Endodermal cell (in vitro differentiated cells): ENCODE measurements around the gene MRPL40. TPM values are rescaled to one million over a fixed set of nuclear protein-coding genes. Genes with fewer than 3 reads are reported as not detected.
A peak's percentile ranks its signal among the peaks of the same experiment; 100 is the strongest.

ENCODE experiments used
- DNase-seq: peaks from one replicate; pipeline ENCODE4 v3.0.0-alpha.2; 2017
- H3K27ac ChIP-seq: 2 replicates; pipeline ENCODE4 v1.5.1; 2013; ENCODE audit warnings: mild to moderate bottlenecking, low read depth, low read length, moderate library complexity
- H3K27me3 ChIP-seq: 2 replicates; pipeline ENCODE4 v1.6.1; 2013; ENCODE audit warnings: mild to moderate bottlenecking, low read length, moderate library complexity; ENCODE audit not compliant: insufficient read depth, control insufficient read depth, poor library complexity, severe bottlenecking
- H3K36me3 ChIP-seq: 2 replicates; pipeline ENCODE4 v1.7.0; 2013; ENCODE audit warnings: mild to moderate bottlenecking, low read length, moderate library complexity; ENCODE audit not compliant: control insufficient read depth, insufficient read depth
- H3K4me1 ChIP-seq: one replicate; pipeline ENCODE4 v1.7.0; 2013; ENCODE audit warnings: low read length; ENCODE audit not compliant: control insufficient read depth, insufficient read depth
- H3K4me3 ChIP-seq: 2 replicates; pipeline ENCODE4 v1.5.1; 2013; ENCODE audit warnings: mild to moderate bottlenecking, low read length, moderate library complexity
- H3K9ac ChIP-seq: 2 replicates; pipeline ENCODE4 v1.6.1; 2013; ENCODE audit warnings: mild to moderate bottlenecking, low read length, moderate library complexity; ENCODE audit not compliant: poor library complexity, severe bottlenecking; ENCODE audit errors: extremely low read depth
- H3K9me3 ChIP-seq: 2 replicates; pipeline ENCODE4 v1.6.1; 2013; ENCODE audit warnings: mild to moderate bottlenecking, low read length, moderate library complexity; ENCODE audit not compliant: control insufficient read depth
- H3K27ac Mint-ChIP-seq: 2 replicates; pipeline ENCODE4 v1.8.0; 2020; ENCODE audit warnings: mixed read lengths
- H3K27me3 Mint-ChIP-seq: 2 replicates; pipeline ENCODE4 v1.8.0; 2021; ENCODE audit warnings: mild to moderate bottlenecking, mixed read lengths; ENCODE audit not compliant: insufficient read depth
- H3K36me3 Mint-ChIP-seq: 2 replicates; pipeline ENCODE4 v1.8.0; 2020; ENCODE audit warnings: low read depth, mixed read lengths
- H3K4me1 Mint-ChIP-seq: 2 replicates; pipeline ENCODE4 v1.8.0; 2020; ENCODE audit warnings: mixed read lengths
- H3K4me3 Mint-ChIP-seq: 2 replicates; pipeline ENCODE4 v1.8.0; 2020; ENCODE audit warnings: mild to moderate bottlenecking, moderate library complexity, mixed read lengths
- H3K9me3 Mint-ChIP-seq: 2 replicates; pipeline ENCODE4 v1.8.0; 2020; ENCODE audit warnings: mild to moderate bottlenecking, mixed read lengths
- WGBS, 2 experiments: methylation state at CpG; one replicate each; pipeline versions ENCODE4 v1.1.5 to v1.1.7; 2013; ENCODE audit warnings: missing lambda C conversion rate in 2 of 2, mixed read lengths in 1 of 2; ENCODE audit not compliant: insufficient coverage in 1 of 2, insufficient read length in 1 of 2; 5-methylcytosine and 5-hydroxymethylcytosine counted together
- long read RNA-seq, 4 experiments: library from polyadenylated mRNA in 2 of 4; library from RNA in 1 of 4; library from capped mRNA in 1 of 4; stranded (forward) in 3 of 4; unstranded in 1 of 4; transcript quantifications; one replicate each; pipeline ENCODE4 v2.0.0, GENCODE V29; 2020 to 2021; ENCODE audit warnings: inconsistent platforms in 1 of 4
- polyA plus RNA-seq, 2 experiments: library from polyadenylated mRNA; stranded (reverse); fragments of 50-300 nt; gene quantifications; one replicate each; pipeline ENCODE4 v1.2.3, GENCODE V29; 2013
- total RNA-seq, 2 donors: library from RNA; stranded (reverse); fragmentation: NEBNext Ultra II Directional in 1 of 2; extraction: Animal tissue kit (Norgen Biotek cat#: 25700) in 1 of 2; gene quantifications; 2 replicates in 1 of 2; 3 replicates in 1 of 2; pipeline ENCODE4 v1.2.1, GENCODE V29; 2021
- TF ChIP-seq, protein P1 (sequence below): fragments of 200-600 bp; sonication (generic); conservative IDR thresholded peaks from 2 replicates; pipeline ENCODE4 v1.5.0; 2021; ENCODE audit warnings: antibody characterized with exemption, mild to moderate bottlenecking

The MRPL40 gene
- 10 to 100 TPM; 20.3 to 26.5 TPM for total RNA-seq
- polyA plus RNA-seq (2013, experiment 1 of 2) = 26.6 TPM
- polyA plus RNA-seq (2013, experiment 2 of 2) = 24.3 TPM
- long read RNA-seq, experiment 1, transcript MRPL40-201 (4 exons, 1,387 nt) = major isoform, 13 of 18 reads
- long read RNA-seq, experiment 1, partial matches to known transcripts = 2 of 18 reads
- long read RNA-seq, experiment 1, other reads (novel, unspliced or antisense) = 0 of 18 reads
- long read RNA-seq, experiment 2, transcript MRPL40-201 (4 exons, 1,387 nt) = major isoform, 30 of 35 reads
- long read RNA-seq, experiment 2, partial matches to known transcripts = 1 of 35 reads
- long read RNA-seq, experiment 2, other reads (novel, unspliced or antisense) = 0 of 35 reads
- long read RNA-seq, experiment 3, transcript MRPL40-201 (4 exons, 1,387 nt) = major isoform, 18 of 22 reads
- long read RNA-seq, experiment 3, partial matches to known transcripts = 1 of 22 reads
- long read RNA-seq, experiment 3, other reads (novel, unspliced or antisense) = 0 of 22 reads
- long read RNA-seq, experiment 4, transcript MRPL40-201 (4 exons, 1,387 nt) = major isoform, 49 of 54 reads
- long read RNA-seq, experiment 4, partial matches to known transcripts = 0 of 54 reads
- long read RNA-seq, experiment 4, other reads (novel, unspliced or antisense) = 1 of 54 reads

DNA sequence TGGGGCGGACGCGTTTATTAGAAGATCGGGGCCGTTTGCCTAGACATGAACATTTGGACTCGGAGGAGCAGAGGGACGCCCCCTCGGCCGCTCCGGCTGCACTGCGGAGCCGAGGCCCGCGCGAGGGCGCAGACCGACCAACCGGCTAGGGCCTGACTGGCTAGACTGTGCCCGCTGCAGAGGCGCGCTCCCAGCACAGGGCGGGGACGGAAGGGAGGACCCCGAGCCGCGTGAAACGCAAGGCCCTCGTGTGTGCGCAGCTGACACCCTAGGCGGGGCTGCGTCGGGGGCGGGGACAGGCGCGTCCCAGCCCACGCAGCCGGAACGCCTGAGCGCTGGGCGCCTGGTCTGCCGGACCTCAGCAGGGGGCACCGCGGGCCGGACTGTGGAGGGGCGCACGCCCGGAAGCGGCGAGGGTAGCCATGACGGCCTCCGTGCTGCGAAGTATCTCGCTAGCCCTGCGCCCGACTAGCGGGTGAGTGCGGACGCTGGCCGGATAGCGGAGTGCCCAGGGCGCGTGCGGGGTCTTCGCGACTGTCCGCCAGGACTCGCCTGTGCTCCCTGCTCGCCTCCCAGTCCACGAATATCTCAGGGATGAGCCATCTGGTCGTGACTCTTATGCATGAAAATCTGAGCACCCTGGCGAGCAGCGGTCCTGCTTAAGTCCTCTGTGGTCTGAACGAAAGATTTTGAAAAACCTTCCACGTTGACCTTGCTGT, at the start of gene MRPL40:
MRPL40 (plus strand) TSS at position 413 of the 719 bp plus-strand sequence; CDS start at position 423, 10 bp downstream.
- H3K4me3 ChIP-seq = peak within 1 kb of the TSS; percentile 93
- Mint-ChIP-seq H3K4me1 (peaks cover 20% of the 10 kb centered on the region), H3K27me3 (no peaks in the 10 kb centered on the region), H3K36me3 (peaks cover 24% of the 10 kb centered on the region), H3K27ac (peak within 1 kb of the TSS; percentile 92), H3K4me3 (peak within 1 kb of the TSS; percentile 79), H3K9me3 (no peaks in the 10 kb centered on the region)
- TF ChIP-seq, protein P1, sequence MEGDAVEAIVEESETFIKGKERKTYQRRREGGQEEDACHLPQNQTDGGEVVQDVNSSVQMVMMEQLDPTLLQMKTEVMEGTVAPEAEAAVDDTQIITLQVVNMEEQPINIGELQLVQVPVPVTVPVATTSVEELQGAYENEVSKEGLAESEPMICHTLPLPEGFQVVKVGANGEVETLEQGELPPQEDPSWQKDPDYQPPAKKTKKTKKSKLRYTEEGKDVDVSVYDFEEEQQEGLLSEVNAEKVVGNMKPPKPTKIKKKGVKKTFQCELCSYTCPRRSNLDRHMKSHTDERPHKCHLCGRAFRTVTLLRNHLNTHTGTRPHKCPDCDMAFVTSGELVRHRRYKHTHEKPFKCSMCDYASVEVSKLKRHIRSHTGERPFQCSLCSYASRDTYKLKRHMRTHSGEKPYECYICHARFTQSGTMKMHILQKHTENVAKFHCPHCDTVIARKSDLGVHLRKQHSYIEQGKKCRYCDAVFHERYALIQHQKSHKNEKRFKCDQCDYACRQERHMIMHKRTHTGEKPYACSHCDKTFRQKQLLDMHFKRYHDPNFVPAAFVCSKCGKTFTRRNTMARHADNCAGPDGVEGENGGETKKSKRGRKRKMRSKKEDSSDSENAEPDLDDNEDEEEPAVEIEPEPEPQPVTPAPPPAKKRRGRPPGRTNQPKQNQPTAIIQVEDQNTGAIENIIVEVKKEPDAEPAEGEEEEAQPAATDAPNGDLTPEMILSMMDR = no peak
- peak within 1 kb of the TSS; percentile 94 for H3K27ac ChIP-seq
- no peaks in the 10 kb centered on the region for H3K4me1 ChIP-seq
- no peaks in the 10 kb centered on the region for H3K27me3 ChIP-seq
- no peaks in the 10 kb centered on the region for H3K9me3 ChIP-seq
- WGBS, 2 experiments = 0 to 2% methylated on average over 53 to 74 of the region's 74 CpGs
- peak within 1 kb of the TSS; percentile 85 for H3K9ac ChIP-seq
- H3K36me3 ChIP-seq = peaks cover 16% of the 10 kb centered on the region
- peak; percentile 93 for DNase-seq

DNA sequence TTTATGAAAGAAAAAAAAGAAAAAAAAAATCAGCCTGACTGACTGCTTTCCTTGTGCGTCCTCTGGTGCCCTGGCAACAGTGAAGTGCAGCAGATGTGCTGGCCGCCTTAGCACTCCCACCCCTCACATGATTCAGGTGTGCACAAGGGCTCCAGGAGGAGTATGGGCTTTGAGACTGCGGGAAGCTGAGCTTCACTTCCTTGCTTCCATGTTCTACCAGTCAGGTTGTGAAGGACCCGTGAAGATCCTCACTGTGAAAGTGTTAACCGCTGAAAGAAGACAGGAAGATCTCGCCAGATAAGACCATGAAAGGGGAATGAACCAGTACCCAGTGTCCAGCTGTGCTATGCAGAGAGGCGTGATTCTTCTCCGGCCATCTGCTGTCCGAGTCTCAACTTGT, 49.1 kb upstream of the MRPL40 start:
- Histone ChIP-seq H3K36me3 (peaks cover 72% of the 10 kb centered on the region), H3K27ac (no peak overlapping the region), H3K4me3 (no peak overlapping the region), H3K9me3 (no peaks in the 10 kb centered on the region), H3K9ac (no peak overlapping the region), H3K27me3 (no peaks in the 10 kb centered on the region), H3K4me1 (peaks cover 4% of the 10 kb centered on the region)
- Mint-ChIP-seq H3K4me3 (no peak overlapping the region), H3K27ac (no peak overlapping the region), H3K4me1 (peaks cover 18% of the 10 kb centered on the region), H3K9me3 (no peaks in the 10 kb centered on the region), H3K36me3 (peaks cover 64% of the 10 kb centered on the region), H3K27me3 (no peaks in the 10 kb centered on the region)
- peak; percentile 89 for DNase-seq
- TF ChIP-seq, protein P1 = no peak
- 70 to 72% methylated on average over 8 to 9 of the region's 9 CpGs for WGBS, 2 experiments

DNA sequence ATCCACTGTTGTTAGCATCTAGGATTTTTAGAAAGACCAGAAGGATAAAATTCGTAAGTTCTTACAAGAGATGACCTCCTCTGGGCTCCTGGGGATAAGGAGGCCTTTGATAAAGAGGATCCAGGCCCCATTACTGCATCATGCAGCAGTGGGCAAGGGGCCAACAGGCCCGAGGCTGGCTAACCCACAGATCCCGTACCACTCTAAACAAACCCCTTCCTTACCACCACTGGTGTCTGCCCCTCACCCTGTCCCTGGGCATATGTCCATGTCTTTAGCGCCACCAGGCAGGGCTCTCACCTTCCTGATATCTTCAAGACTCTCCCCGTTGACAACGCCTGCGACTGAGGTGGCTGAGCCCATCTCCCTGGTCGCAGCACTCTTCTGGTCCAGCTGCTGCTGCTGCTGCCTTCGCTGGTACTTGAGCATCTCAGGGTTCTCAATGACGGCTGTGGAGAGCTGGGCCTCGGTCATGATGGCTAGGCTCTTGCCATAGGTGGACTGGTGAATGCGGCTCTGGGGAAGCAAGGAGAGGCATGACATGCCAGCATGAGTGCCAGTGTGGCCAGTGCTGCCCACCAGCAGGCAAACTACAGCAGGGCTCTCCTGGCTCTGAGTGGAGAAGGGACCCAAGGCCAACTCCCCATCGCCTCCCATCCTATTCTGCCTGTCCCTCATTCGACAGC, 47.0 kb upstream of the MRPL40 start:
- H3K27me3 ChIP-seq = no peaks in the 10 kb centered on the region
- H3K9ac ChIP-seq = no peak overlapping the region
- DNase-seq = no peak
- H3K4me3 Mint-ChIP-seq = no peak overlapping the region
- H3K27ac Mint-ChIP-seq = no peak overlapping the region
- peaks cover 90% of the 10 kb centered on the region for H3K36me3 ChIP-seq
- no peaks in the 10 kb centered on the region for H3K9me3 ChIP-seq
- H3K4me1 ChIP-seq = peaks cover 4% of the 10 kb centered on the region
- H3K27ac ChIP-seq = no peak overlapping the region
- H3K27me3 Mint-ChIP-seq = no peaks in the 10 kb centered on the region
- 92 to 99% methylated on average over 10 to 14 of the region's 14 CpGs for WGBS, 2 experiments
- H3K4me1 Mint-ChIP-seq = peaks cover 18% of the 10 kb centered on the region
- no peaks in the 10 kb centered on the region for H3K9me3 Mint-ChIP-seq
- peaks cover 75% of the 10 kb centered on the region for H3K36me3 Mint-ChIP-seq
- H3K4me3 ChIP-seq = no peak overlapping the region
- TF ChIP-seq, protein P1 = no peak
